ENCODE measurements around the gene HNRNPLL. TPM values are rescaled to one million over a fixed set of nuclear protein-coding genes. Genes with fewer than 3 reads are reported as not detected.

HNRNPLL gene
- total and polyA plus RNA-seq, 4 donors, result 7.7 to 18.3 (median 13.1) TPM

GRCh38 chr2:38516526-38516925 lies 86.2 kb downstream of the HNRNPLL start (continued):
- no peak for TF ChIP-seq ZBTB33 (IDR thresholded peaks at IDR 0.05)

- DNase-seq (ENCODE audit: low spot score), result no peak
- WGBS, result 93% methylated on average over 3 of the region's 3 CpGs
- no peaks in the 10 kb centered on the region for H3K27me3 ChIP-seq (ENCODE audit: control insufficient read depth in 4 of 4, insufficient read depth in 4 of 4, low read length in 3 of 4)
- TF ChIP-seq FOXA2 (IDR thresholded peaks at IDR 0.05) (no peak), HNF4A (conservative IDR thresholded peaks at IDR 0.05) (no peak), RXRA (IDR thresholded peaks at IDR 0.05) (no peak), JUND (IDR thresholded peaks at IDR 0.05) (no peak), NR2F2 (IDR thresholded peaks at IDR 0.05) (no peak), REST (IDR thresholded peaks at IDR 0.05) (no peak), SP1 (IDR thresholded peaks at IDR 0.05) (no peak), ATF3 (IDR thresholded peaks at IDR 0.05) (no peak), YY1 (IDR thresholded peaks at IDR 0.05) (no peak), HNF4G (IDR thresholded peaks at IDR 0.05) (no peak), GABPA (IDR thresholded peaks at IDR 0.05 in 1 of 2, conservative IDR thresholded peaks at IDR 0.05 in 1 of 2) (no peak), TAF1 (conservative IDR thresholded peaks at IDR 0.05) (no peak), MAX (IDR thresholded peaks at IDR 0.05) (no peak), RAD21 (IDR thresholded peaks at IDR 0.05) (no peak), EGR1 (IDR thresholded peaks at IDR 0.05; ENCODE audit: low read depth in 2 of 2) (no peak), CTCF (IDR thresholded peaks at IDR 0.05; ENCODE audit: low read depth, low read length, missing input control) (no peak), FOXA1 (IDR thresholded peaks at IDR 0.05) (no peak), ZBTB33 (IDR thresholded peaks at IDR 0.05) (no peak)
- H3K9me3 ChIP-seq (ENCODE audit: control insufficient read depth in 4 of 4, low read length in 3 of 4), result no peaks in the 10 kb centered on the region
- H3K4me3 ChIP-seq (ENCODE audit: low read depth in 1 of 3, low read length in 3 of 3), result no peak overlapping the region
- H3K4me1 ChIP-seq (ENCODE audit: control insufficient read depth in 4 of 4, insufficient read depth in 4 of 4, low read length in 3 of 4), result no peaks in the 10 kb centered on the region
- H3K9ac ChIP-seq (ENCODE audit: low read depth in 1 of 2, low read length in 2 of 2), result no peak overlapping the region
- no peaks in the 10 kb centered on the region for H3K36me3 ChIP-seq (ENCODE audit: control insufficient read depth in 4 of 4, insufficient read depth in 3 of 4, low read depth in 1 of 4, low read length in 3 of 4)
- no peak overlapping the region for H3K27ac ChIP-seq (ENCODE audit: low read depth in 1 of 2, low read length in 2 of 2)
Observed at GRCh38 chr2:38516122-38516521, 86.6 kb downstream of the HNRNPLL start.

Measured in liver (tissue), 9 donors.